HCT116 (cell line): ENCODE measurements around the gene SLC35B2. TPM values are rescaled to one million over a fixed set of nuclear protein-coding genes. Genes with fewer than 3 reads are reported as not detected.

ENCODE experiments used
- ATAC-seq: fragments of 200-7000 bp; cut with Tn5 transposase; 2 replicates; pipeline ENCODE4 v1.9.1; 2020; ENCODE audit warnings: mild to moderate bottlenecking, moderate library complexity
- BruUV-seq: library from RNA; stranded (reverse); fragments of 400-500 nt; replicated peaks from 2 replicates; lab custom pipeline; 2021; lab: Mats Ljungman, UMichigan
- CTCF ChIA-PET: fragments of 300-600 bp; sonication (Branson Sonifier 250); formaldehyde crosslinking; loops from one replicate; lab custom pipeline; 2021; ENCODE audit warnings: antibody characterized with exemption; lab: Charles Lee
- POLR2A ChIA-PET: fragments of 300-600, 350-600 bp; sonication (Branson Sonifier 250); formaldehyde crosslinking; loops from one replicate; lab custom pipeline; 2021; ENCODE audit warnings: antibody characterized with exemption; lab: Charles Lee
- RAD21 ChIA-PET, 2 experiments: fragments of 300-600 bp; sonication (Branson Sonifier 250); formaldehyde crosslinking; loops; one replicate each; lab custom pipeline; 2023; ENCODE audit warnings: low total read pairs in 2 of 2; ENCODE audit not compliant: uncharacterized antibody in 2 of 2, unreplicated experiment in 2 of 2, low non-redundant PET in 1 of 2; lab: Charles Lee
- DNase-seq: peaks from one replicate; pipeline ENCODE4 v3.0.0-alpha.2; 2010; ENCODE audit warnings: low read depth, low spot score
- H2AFZ ChIP-seq: fragments of 200-600 bp; shearing (Covaris generic), sonication (generic); 2 replicates; pipeline ENCODE4 v1.6.1; 2017; ENCODE audit warnings: low read depth, mixed run types, mixed read lengths, antibody characterized with exemption, low read length; ENCODE audit not compliant: poor library complexity, severe bottlenecking
- H3K27ac ChIP-seq: 2 replicates; pipeline ENCODE4 v1.5.1; 2012; ENCODE audit warnings: low read depth, low read length
- H3K27me3 ChIP-seq: fragments of 200-600 bp; sonication (generic); 2 replicates; pipeline ENCODE4 v1.6.1; 2016; ENCODE audit warnings: mixed run types, low read length, mixed read lengths; ENCODE audit not compliant: insufficient read depth
- H3K36me3 ChIP-seq, 2 experiments: fragments of 200-500 bp in 1 of 2; fragments of 200-600 bp in 1 of 2; sonication (Bioruptor generic) in 1 of 2; sonication (generic) in 1 of 2; 2 replicates each; pipeline versions ENCODE4 v1.5.1 to v1.6.1; 2014 to 2016; ENCODE audit warnings: low read length in 2 of 2, inconsistent platforms in 1 of 2, mixed read lengths in 1 of 2, mixed run types in 1 of 2; ENCODE audit not compliant: insufficient read depth in 2 of 2, control insufficient read depth in 1 of 2
- H3K4me1 ChIP-seq, 2 experiments: fragments of 200-600 bp in 1 of 2; sonication (generic) in 1 of 2; 2 replicates each; pipeline versions ENCODE4 v1.5.1 to v1.6.1; 2012 to 2017; ENCODE audit warnings: low read length in 2 of 2, inconsistent platforms in 1 of 2, mild to moderate bottlenecking in 1 of 2, mixed read lengths in 1 of 2, mixed run types in 1 of 2, moderate library complexity in 1 of 2; ENCODE audit not compliant: insufficient read depth in 2 of 2, control insufficient read depth in 1 of 2
- H3K4me2 ChIP-seq: fragments of 200-600 bp; sonication (generic); 2 replicates; pipeline ENCODE4 v1.6.1; 2017; ENCODE audit warnings: mixed run types, low read length, mixed read lengths
- H3K4me3 ChIP-seq, 2 experiments: fragments of 200-600 bp in 1 of 2; sonication (generic) in 1 of 2; replicated peaks in 1 of 2; 2 replicates each; pipeline ENCODE4 v1.5.1; 2011 to 2016; ENCODE audit warnings: low read length in 2 of 2, control low read depth in 1 of 2, low read depth in 1 of 2, mild to moderate bottlenecking in 1 of 2, mixed read lengths in 1 of 2, mixed run types in 1 of 2
- H3K79me2 ChIP-seq: fragments of 200-600 bp; sonication (generic); 2 replicates; pipeline ENCODE4 v1.6.1; 2017; ENCODE audit warnings: mild to moderate bottlenecking, mixed run types, low read length, moderate library complexity, mixed read lengths; ENCODE audit not compliant: insufficient read depth
- H3K9ac ChIP-seq: fragments of 200-600 bp; sonication (generic); 2 replicates; pipeline ENCODE4 v1.6.1; 2016; ENCODE audit warnings: low read length, mixed read lengths
- H3K9me2 ChIP-seq: fragments of 200-600 bp; sonication (generic), shearing (Covaris generic); 2 replicates; pipeline ENCODE4 v1.6.1; 2017; ENCODE audit warnings: mixed run types, mild to moderate bottlenecking, moderate library complexity; ENCODE audit not compliant: insufficient read depth
- H3K9me3 ChIP-seq, 2 experiments: fragments of 200-500 bp in 1 of 2; fragments of 200-600 bp in 1 of 2; sonication (Bioruptor generic) in 1 of 2; sonication (generic) in 1 of 2; 2 replicates each; pipeline ENCODE4 v1.6.1; 2014 to 2017; ENCODE audit warnings: low read length in 2 of 2, mixed read lengths in 2 of 2, inconsistent platforms in 1 of 2, low read depth in 1 of 2, mild to moderate bottlenecking in 1 of 2, mixed run types in 1 of 2, moderate library complexity in 1 of 2; ENCODE audit not compliant: control insufficient read depth in 1 of 2, insufficient read depth in 1 of 2
- H4K20me1 ChIP-seq: fragments of 200-600 bp; sonication (generic), shearing (Covaris generic); 2 replicates; pipeline ENCODE4 v1.6.1; 2017; ENCODE audit warnings: mixed run types, mild to moderate bottlenecking, moderate library complexity; ENCODE audit not compliant: insufficient read depth
- EGR1 ChIP-seq: IDR thresholded peaks from 2 replicates; pipeline ENCODE4 v1.6.1; 2012; ENCODE audit warnings: low read depth
- EZH2phosphoT487 ChIP-seq: fragments of 200-600 bp; IDR thresholded peaks from 2 replicates; pipeline ENCODE4 v1.6.1; 2018; ENCODE audit warnings: antibody characterized with exemption, borderline replicate concordance
- FOSL1 ChIP-seq: IDR thresholded peaks from 2 replicates; pipeline ENCODE4 v1.6.1; 2012; ENCODE audit warnings: low read depth
- JUND ChIP-seq: IDR thresholded peaks from 2 replicates; pipeline ENCODE4 v1.6.1; 2012
- YY1 ChIP-seq: IDR thresholded peaks from 2 replicates; pipeline ENCODE4 v1.6.1; 2011; ENCODE audit warnings: low read length, low read depth, moderate library complexity, mild to moderate bottlenecking; ENCODE audit not compliant: insufficient replicate concordance; ENCODE audit errors: extremely low read depth
- ZFX ChIP-seq: fragments of 450-650 bp; IDR thresholded peaks from 2 replicates; pipeline ENCODE4 v1.6.1; 2017
- ZNF274 ChIP-seq: fragments of 200-500 bp; sonication (Bioruptor generic); IDR thresholded peaks from 2 replicates; pipeline ENCODE4 v1.6.1; 2014; ENCODE audit warnings: mild to moderate bottlenecking, low read depth, low read length, inconsistent platforms
- intact Hi-C: fragments of 100-400 bp; cut with micrococcal nuclease; formaldehyde crosslinking; loops from 2 replicates; pipeline ENCODE4 v1.10.0; 2022
- total RNA-seq: library from RNA; stranded (reverse); gene quantifications from one replicate; pipeline ENCODE4 v1.2.1, GENCODE V29; 2021; ENCODE audit not compliant: unreplicated experiment
- TF ChIP-seq, protein P1 (sequence below): IDR thresholded peaks from 2 replicates; pipeline ENCODE4 v1.6.1; 2012; ENCODE audit warnings: low read depth

SLC35B2 gene
- total RNA-seq, 1 experiment from 2014 or later = 50.5 TPM

DNA sequence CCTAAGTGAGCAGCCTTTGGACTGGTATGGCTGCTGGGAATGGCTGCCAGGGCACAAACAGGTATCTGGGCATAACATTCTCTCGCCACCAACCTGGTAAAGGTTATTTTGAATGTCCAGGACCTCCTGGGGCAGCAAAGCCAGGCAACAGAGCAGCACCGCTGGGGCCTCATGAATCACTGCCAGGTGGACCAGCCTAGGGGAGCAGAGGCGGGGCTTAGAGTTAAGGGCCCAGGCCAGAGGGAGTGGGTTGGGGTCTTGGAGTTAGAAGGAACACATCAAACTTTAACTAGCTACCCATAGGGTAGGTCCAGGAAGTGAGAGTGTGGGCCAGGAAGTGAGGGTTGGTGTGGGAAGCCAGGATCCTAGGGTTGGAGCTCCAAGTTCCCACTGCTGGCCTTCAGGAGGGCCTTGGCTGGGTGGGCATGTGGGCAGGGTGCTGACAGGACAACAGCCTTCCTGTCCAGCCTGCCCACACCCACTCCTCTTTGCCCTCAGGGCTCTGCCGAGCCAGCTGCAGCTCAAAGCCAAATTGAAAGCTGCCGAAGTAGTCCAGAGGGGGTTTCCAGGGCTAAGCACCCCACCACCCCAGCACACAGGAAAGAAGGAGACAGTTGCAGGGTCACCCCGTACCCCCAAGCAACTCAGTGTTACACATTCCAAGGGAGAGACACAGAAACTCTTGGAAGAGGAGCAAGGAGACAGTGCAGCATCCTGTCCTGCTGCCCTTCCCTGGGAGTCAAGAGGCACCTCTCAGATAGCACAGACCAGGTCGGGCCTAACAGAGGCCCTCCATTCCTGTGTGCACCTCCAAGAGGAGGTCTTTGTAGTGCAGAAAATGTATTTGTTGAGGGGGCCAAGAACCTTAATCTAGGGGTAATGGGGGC, 5.4 kb upstream of the SLC35B2 start:
- peaks cover 7 to 29% of the 10 kb centered on the region in 2 experiments for H3K4me1 ChIP-seq
- BruUV-seq = no TSS peak
- H3K79me2 ChIP-seq = peaks cover 25% of the 10 kb centered on the region; the same call in 1 of the 2 replicates
- H4K20me1 ChIP-seq = no peaks in the 10 kb centered on the region
- ChIA-PET RAD21 (no interaction called here), POLR2A (no interaction called here), CTCF (no interaction called here)
- H3K27ac ChIP-seq = no peak overlapping the region
- H3K27me3 ChIP-seq = no peaks in the 10 kb centered on the region
- TF ChIP-seq EGR1 (no peak), YY1 (no peak), EZH2phosphoT487 (no peak), ZFX (no peak), FOSL1 (no peak), JUND (no peak), ZNF274 (no peak)
- H3K36me3 ChIP-seq = peaks cover 4 to 10% of the 10 kb centered on the region in 2 experiments; a peak in 2 of 4 replicates
- no peak overlapping the region for H3K4me3 ChIP-seq
- H2AFZ ChIP-seq = no peak overlapping the region
- ATAC-seq (no peak), DNase-seq (no peak)
- intact Hi-C loops = no loop called here
- H3K4me2 ChIP-seq = no peak overlapping the region
- no peak overlapping the region for H3K9ac ChIP-seq
- H3K9me2 ChIP-seq = no peaks in the 10 kb centered on the region
- no peaks in the 10 kb centered on the region for H3K9me3 ChIP-seq

DNA sequence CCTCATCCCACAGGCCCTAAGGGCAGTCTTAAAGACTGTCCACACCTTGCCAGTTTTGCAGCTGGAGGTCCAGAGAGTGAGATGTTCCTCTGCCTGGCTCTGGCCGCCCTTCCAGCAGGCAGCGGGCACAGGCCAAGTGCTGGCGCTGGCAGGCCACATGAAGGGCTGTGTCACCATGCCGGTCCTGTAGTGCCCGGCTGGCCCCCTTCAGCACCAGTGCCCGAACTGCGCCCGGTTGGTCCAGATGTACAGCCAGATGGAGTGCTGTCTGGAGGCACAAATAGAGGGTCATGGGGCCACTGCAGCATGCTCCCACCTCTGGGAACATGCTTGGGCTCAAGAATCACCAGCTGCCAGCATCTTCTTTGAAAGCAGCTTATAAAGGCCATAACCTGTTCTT, 4.3 kb upstream of the SLC35B2 start:
- H3K4me1 ChIP-seq = peaks cover 7 to 33% of the 10 kb centered on the region in 2 experiments
- BruUV-seq = no TSS peak
- peaks cover 4 to 10% of the 10 kb centered on the region in 2 experiments; a peak in 2 of 4 replicates for H3K36me3 ChIP-seq
- no peaks in the 10 kb centered on the region for H3K27me3 ChIP-seq
- ChIA-PET POLR2A (no interaction called here), CTCF (no interaction called here), RAD21 (no interaction called here)
- H4K20me1 ChIP-seq = no peaks in the 10 kb centered on the region
- no peak overlapping the region for H3K4me3 ChIP-seq
- no peak overlapping the region for H2AFZ ChIP-seq
- H3K27ac ChIP-seq = no peak overlapping the region
- DNase-seq (no peak), ATAC-seq (no peak)
- intact Hi-C loops = no loop called here
- H3K79me2 ChIP-seq = peaks cover 31% of the 10 kb centered on the region
- H3K9ac ChIP-seq = no peak overlapping the region
- TF ChIP-seq, protein P1, sequence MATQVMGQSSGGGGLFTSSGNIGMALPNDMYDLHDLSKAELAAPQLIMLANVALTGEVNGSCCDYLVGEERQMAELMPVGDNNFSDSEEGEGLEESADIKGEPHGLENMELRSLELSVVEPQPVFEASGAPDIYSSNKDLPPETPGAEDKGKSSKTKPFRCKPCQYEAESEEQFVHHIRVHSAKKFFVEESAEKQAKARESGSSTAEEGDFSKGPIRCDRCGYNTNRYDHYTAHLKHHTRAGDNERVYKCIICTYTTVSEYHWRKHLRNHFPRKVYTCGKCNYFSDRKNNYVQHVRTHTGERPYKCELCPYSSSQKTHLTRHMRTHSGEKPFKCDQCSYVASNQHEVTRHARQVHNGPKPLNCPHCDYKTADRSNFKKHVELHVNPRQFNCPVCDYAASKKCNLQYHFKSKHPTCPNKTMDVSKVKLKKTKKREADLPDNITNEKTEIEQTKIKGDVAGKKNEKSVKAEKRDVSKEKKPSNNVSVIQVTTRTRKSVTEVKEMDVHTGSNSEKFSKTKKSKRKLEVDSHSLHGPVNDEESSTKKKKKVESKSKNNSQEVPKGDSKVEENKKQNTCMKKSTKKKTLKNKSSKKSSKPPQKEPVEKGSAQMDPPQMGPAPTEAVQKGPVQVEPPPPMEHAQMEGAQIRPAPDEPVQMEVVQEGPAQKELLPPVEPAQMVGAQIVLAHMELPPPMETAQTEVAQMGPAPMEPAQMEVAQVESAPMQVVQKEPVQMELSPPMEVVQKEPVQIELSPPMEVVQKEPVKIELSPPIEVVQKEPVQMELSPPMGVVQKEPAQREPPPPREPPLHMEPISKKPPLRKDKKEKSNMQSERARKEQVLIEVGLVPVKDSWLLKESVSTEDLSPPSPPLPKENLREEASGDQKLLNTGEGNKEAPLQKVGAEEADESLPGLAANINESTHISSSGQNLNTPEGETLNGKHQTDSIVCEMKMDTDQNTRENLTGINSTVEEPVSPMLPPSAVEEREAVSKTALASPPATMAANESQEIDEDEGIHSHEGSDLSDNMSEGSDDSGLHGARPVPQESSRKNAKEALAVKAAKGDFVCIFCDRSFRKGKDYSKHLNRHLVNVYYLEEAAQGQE = no peak
- no peaks in the 10 kb centered on the region for H3K9me3 ChIP-seq
- no peak overlapping the region for H3K4me2 ChIP-seq
- H3K9me2 ChIP-seq = no peaks in the 10 kb centered on the region
